ENCODE data around the gene LINC01488.

GRCh38 chr11:69443138-69443967 lies 38.1 kb upstream of the LINC01488 start:
- TF ChIP-seq CTCF (conservative IDR thresholded peaks at IDR 0.05) (no peak), EZH2 (IDR thresholded peaks at IDR 0.05; ENCODE audit: low read depth) (no peak)

Measured in PC-9 (cell line).